NCI-H345 treated with DMSO at 0.1 percent for 48 hours (cell line): ENCODE results near the gene LIMS2.

Experiments
- DNase-seq: peaks from one replicate; lab custom pipeline; 2025; ENCODE audit not compliant: unreplicated experiment; lab: John Stamatoyannopoulos, UW

LIMS2 gene

DNA sequence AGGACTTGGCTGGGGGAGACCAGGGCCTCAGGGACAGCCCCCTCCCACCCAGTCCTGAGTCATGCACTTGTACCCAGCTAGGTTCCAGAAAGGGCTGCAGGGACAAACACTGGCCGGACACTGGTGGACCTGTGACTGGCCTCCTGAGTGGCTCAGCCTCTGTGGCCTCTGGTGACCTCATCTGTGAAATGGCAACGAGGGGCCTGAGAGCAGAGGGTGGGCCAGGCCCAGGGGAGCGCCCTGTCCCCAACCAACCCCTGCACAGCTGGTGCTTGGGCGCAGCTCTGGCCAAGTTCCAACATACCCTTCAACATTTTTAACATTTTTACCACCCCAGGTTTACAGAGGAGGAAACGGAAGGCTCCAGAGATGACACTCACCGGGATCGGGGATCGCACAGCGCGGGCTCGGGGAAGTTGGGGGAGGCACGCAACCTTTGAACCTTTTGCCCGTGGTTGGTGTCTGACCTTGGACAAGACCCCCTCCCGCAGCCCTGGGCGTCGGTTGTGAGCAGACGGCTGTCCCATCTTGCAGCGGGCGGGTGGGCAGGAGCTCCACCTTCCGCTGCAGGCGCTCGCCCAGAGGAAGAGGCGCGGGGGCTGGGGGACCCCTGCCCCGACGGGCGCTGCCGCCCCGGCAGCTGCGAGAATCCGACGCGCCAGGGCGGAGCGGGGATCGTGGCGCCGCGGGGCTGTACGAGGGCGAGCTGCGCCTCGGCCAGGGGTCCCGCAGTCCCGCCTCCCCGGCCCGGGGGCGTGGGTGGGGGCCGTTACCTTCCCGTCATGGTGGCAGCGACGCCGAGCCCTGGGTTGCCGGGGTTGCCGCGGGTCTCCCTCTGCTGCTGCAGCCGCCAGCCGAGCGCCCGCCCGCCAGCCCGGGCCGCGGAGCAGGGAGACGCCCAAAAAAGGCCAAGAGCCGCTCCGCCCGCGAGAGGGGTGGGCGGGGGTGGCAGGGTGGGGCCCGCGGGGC, 805 bp downstream of the LIMS2 start:
- DNase-seq: no peak

DNA sequence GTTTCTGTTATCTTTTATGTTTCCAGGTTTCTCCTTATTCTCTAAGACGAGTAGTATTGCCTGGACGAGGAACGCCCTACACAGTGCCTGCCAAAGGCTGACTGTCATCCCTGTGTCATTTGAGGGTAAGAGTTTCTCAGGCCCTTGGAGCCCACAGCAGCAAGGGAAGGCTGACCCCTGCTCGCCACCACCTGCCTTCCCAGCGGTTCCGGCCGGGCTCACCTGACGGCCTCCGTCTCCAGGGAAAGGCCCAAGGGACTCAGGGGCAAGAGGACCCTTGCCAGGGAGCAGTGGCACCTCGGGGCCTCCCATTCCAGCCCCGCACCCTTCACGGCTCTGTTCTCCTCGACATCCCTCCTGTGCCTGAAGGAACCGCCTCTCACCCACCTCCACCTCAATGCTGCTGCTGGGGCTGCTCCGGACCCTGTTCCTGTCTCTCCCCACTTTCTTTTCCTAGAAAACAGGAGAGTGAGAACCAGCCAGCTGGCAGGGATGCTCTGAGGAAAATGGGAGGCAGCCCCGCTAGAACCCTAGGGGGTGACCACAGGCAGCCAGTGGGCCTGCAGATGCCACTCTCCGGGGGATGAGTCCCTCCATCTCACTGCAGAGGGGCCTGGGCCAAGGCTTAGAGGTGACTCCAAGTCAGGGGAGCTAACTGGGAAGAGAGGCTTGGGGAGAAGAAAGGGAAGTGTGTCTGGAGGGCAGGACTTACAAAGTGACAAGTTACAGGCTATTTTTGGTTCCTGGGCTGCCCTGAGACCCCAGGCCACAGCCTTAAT, 1.9 kb downstream of the LIMS2 start:
- DNase-seq: no peak

DNA sequence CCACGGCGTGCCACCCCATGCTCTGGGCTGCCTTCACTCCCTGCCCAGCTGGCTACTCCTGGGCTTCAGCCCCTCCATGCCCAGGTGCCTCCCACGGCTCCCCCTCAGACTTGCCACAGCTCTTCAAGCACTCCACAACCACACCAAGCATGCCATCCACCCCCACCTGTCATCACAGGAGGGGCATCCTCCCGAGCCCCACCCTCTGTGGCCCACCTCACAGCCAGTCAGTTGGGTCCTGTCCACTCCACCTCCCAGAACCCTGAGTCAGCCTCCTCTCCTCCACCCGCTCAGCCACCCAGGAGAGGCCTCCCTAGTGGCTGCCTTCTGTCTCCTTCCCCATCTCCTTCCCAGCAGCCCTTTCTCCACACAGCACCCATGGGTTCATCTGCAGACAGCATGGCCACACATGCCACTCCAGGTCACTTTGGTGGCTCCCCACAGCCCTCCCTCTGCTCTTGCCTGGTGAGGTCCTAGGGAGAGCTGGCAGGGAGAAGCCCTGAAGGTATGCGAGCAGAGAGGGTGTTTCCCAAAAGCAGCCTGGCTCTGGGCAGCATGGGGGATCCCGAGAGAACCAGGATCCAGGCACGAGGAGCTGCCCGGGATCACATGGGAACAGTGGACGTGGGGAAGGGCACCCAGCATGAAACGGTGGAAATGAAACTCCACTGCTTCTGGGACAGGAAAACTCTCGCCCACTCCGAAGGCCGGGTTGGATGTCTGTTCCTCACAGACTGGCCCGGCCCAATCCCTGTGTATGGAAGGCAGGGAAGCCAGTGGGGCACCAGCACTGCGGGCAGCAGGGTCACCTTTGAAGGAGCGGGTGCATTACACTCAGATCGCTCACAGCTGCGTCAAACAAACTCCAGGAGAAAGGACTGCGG, 2.7 kb downstream of the LIMS2 start:
- DNase-seq: no peak

DNA sequence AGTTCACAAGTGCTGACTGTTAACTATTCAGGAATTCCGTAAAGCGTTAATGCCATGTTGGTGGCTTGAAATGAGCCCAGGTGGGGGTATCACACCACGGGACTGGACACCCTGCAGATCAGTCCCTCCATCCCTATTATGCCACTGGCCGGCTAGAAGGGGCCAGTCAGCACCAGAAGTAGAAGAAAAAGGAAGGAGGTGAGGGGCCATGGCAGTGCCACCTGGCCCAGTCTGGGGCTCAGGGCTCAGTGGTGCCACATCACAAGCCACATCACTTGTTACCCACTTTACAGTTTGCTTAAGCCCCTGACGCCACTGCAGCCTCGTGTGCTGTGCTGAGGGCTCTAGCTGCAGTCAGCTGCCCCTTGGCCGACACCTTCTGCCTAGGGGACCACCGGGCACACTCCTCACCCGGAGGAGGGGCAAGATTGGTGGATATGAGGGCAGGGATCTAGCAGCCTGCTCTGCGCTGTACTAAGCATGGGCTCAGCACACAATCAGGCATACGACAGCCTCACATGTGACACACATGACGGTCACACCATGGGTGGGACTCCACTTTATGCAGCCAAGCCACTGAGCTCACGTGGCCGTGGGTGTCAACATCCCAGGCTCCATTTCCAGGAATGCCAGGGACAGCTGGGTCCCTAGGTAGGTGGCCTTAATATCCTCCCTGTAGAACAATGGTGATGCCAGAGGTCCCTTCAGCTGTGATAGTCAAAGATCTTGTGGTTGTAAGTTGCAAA, 3.6 kb downstream of the LIMS2 start:
- no peak for DNase-seq

DNA sequence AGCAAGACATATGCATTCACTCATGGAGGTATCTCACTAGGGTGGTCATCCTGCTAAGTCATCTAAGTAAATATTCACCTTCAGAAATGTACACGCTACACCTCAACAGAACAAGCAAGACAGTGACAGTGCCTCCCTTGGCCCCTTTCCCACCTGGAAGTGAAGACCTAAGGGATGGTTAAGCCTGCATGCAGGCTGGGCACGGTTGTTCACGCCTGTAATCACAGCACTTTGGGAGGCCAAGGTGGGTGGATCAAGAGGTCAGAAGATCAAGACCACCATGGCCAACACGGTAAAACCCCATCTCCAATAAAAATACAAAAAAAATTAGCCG, 4.4 kb downstream of the LIMS2 start:
- DNase-seq: no peak

DNA sequence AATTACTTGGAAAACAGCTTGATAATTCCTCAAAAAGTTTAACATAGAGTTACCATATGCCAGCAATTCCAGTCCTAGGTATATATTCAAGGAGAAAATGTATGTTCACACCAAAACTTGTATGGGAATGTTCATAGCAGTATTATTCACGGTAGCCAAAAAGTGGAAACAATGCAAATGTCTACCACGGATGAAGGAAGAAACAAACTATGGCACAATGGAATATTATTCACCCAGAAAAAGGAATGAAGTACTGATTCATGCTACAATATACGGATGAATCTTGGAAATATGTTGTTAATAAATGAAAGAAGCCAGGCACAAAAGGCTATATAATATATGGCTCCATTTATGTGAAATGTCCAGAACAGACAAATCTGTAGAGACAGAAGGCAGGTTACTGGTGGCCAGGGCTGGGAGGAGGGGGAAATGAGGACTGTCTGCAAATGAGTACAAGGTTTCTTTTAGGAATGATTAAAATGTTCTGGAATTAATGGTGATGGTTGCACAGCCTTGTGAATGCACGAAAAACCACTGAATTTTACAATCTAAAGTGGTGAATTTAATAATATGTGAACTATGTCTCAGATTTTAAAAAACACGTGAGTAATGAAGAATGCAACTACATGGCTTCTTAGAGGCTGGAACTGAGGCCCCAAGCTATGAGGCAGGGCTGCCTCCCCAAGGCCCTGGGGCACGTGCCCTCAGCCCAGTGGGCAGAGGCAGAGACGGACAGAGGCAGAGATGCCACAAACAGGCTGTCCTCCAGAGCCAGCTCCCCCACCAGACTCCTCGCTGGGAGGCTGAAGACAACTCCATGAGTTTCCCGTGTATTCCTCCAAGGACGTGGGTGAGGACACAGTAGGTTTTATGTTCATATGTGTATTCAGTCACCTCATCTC, 5.0 kb downstream of the LIMS2 start:
- DNase-seq: no peak

DNA sequence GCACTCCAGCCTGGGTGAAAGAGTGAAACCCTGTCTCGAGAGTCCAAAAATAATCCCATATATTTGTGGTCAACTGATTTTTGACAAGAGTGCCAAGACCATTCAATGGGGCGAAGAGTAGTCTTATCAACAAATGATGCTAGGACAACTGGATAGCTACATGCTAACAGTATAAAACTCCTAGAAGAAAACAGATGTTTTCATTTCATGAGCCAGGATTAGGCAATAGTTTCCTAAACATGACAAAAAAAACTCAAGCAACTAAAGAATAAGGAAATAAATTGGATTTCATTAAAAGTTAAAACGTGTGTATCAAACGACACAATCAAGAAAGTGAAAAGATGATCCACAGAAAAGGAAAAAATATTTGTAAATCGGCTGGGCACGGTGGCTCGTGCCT, 6.3 kb downstream of the LIMS2 start:
- no peak for DNase-seq

DNA sequence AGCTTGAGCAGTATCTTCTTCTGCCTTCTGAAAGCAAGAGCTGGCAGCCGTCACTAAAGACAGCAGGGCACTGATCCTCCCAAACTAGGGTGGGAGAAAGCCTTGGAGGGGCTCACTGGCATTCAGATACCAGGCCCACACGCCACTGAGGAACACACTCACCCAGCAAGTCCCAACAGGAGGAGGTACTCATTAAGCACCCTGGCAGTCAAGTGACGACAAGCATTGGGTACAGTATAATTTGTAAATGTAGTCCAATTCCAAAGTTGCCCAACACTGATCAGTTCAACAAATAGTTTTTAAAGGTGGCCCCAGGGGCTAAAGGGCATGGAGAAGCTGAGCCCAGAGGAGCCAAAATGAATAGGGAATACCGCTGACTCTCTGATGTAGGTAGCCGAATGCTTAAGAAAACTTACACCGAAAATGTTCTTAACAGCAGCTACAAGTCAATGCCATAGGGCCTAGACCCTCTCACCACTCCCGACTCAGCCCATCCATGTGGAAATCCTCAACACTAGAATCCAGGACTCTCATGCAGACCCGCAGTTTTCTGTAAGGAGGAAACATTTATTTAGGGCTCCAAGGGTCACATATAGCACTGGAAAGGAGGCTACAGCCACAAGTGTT, 9.9 kb downstream of the LIMS2 start:
- DNase-seq: no peak

DNA sequence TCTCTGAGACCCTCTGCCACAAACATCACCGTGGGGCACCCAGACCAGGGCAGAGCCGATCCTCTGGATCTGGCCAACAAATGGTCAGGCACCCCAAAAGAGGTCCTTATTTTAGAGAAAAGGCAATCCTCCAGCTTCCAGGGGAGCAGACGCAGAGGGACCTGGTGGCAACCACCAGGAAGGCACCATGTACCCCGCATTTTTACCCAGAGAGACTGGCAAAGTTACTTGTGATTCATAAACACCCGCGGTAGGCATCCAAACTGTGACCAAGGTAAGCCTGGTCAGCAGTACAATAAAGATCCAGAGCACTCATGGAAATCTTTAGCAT, 10.5 kb downstream of the LIMS2 start:
- DNase-seq: no peak

DNA sequence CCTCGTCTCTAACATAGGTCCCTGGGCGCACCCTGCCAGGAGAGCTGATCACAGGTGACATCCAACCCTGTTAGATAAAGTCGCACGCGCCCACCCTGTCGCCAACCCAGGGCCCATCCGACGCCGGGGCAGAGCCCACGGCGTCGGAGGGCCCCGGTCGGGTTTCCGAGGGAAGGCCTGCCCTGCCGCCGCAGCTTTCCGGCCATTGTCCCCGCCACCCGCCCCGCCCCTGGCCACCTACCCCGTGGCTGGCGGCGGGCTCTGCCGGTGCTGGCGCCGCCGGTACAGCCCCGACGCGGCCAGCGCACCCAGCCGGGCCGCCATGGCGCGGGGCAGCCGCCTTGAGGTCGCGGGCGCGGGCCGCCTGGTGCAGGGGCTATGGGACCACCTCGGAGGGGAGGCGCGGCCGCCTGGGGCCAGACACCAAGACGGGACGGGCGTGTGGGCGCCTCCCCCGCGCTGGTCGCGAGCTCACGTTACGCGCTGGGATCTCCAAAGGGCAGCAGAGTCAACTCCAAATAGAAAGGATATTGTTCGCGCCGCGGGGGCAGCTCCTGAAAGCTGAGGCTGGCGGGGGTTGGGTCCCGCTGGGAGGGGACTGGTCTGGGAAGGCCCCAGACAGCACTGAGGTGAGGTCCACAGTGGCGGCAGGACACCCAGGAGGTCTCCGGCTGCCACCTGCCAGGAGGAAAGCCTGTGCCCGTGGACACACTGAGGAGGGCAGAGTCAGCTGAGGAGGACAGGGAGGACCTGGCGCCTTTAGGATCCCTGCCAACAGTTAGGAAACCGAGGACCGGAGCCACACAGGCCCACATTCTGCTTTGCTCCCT, 11.1 kb downstream of the LIMS2 start:
- DNase-seq: no peak

DNA sequence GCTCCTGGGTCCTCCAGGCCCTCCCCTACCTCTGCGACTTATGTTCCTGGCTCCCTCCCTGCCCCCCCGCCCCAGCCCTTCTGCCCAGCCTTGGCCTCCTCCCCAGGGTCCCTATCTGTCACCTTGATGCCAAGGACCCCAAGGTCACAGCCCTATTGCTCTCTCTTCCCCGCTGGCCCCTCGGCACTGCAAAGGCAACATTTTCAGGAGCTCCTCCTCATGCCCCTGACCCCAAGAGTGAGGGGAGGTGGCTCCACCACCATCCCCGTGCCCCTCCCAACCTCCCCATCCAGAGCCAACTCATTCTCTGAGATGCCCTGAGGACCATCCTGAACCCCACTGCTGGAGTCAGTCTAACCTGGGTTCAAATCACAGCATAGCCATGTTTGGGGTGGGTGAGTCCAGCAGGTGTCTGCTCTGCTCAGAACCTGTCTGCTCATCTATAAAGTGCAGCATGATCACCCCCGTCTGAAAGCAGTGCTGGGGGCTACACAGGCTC, 11.7 kb downstream of the LIMS2 start:
- DNase-seq: no peak

DNA sequence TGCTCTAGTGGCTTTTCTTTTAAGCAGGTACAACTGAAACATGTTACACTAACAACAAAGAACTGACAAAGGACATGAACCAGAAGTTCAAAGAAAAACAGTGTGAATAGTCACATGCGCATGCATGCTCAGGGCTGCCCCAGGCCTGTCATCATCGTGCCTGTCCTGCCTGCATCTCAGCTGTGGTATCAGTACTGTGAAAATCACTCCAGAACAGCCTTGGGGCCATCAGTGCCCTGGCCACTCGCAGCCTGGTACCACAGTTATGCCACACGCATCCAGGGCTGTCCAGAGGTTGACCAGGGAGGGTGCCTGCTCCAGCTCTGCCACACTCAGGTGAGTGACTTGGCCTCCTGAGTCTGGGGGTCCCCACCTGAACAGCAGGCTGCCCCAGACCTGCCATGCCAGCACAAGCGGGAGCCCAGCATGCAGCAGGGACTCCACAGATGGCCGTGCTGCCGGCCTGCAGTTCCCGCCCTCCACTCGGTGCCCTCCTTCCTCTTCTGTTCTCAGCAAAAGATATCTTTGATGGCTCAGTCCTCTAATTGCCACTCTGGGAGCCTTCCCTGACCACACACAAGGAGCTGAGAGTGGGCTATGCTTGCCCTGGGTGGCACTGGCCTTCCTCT, 12.3 kb downstream of the LIMS2 start:
- no peak for DNase-seq

DNA sequence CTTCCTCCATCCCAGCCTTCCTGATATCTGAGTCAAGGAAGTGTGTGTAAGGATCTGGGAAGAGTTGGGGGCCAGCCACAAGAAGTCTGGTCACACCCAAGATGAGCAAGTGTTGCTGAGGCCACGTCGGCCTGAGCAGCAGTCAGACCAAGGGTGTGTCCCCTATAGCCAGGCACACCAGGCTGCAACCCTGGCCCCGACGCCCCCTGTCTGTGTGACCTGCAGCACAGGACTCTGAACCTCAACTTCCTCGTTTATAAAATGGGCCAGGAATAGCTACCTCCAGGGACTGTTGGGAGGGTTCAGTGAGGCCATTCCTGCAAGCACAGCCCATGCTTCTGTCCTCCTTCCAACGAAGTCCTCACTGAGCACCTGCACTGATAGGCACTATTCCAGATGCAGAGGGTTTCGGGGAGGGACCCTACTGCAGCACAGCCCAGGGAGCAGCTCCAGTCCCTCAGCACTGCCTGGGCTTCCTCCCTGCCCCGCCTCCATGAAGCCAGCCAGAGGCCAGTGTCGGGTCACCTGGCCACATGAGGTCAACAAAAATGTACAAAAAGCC, 13.3 kb downstream of the LIMS2 start:
- DNase-seq: no peak

DNA sequence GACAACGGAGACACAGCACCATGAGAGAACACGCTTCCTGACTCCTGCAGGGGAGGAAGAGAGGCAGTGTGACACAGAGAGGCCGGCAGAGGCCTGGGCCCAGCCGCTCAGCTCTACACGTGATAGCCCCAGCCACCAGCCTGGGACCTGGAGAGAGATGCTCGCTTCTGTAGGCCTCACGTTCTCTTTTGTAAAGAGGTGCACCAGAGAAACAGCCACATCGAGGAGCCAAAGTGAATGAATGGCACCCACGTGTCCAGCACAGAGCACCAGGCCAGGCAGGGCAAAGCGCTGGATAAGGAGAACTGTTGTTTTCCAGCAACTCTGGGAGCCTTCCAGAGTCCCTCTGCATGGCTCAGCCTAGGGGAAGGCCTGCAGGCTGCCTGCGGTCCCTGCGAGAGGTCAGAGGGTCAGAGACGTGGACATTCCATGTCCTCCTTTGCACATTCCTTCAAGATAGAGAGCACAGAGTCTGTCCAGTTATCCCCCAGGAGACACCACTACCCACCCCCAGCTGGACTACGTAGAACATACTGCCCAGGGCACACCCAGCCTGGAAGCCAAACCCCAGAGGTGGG, 14.2 kb downstream of the LIMS2 start:
- no peak for DNase-seq

DNA sequence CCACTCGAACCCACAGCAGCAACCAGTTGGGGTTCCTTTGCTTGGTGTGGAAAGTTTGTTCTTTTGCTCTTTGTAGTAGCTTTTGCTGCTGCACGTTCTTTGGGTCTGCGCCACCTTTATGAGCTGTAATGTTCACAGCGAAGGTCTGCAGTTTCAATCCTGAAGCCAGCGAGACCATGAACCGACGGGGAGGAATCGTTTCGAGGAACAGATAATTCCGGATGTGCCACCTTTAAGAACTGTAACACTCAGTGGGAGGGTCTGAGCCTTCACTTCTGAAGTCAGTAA, 15.1 kb downstream of the LIMS2 start:
- no peak for DNase-seq

DNA sequence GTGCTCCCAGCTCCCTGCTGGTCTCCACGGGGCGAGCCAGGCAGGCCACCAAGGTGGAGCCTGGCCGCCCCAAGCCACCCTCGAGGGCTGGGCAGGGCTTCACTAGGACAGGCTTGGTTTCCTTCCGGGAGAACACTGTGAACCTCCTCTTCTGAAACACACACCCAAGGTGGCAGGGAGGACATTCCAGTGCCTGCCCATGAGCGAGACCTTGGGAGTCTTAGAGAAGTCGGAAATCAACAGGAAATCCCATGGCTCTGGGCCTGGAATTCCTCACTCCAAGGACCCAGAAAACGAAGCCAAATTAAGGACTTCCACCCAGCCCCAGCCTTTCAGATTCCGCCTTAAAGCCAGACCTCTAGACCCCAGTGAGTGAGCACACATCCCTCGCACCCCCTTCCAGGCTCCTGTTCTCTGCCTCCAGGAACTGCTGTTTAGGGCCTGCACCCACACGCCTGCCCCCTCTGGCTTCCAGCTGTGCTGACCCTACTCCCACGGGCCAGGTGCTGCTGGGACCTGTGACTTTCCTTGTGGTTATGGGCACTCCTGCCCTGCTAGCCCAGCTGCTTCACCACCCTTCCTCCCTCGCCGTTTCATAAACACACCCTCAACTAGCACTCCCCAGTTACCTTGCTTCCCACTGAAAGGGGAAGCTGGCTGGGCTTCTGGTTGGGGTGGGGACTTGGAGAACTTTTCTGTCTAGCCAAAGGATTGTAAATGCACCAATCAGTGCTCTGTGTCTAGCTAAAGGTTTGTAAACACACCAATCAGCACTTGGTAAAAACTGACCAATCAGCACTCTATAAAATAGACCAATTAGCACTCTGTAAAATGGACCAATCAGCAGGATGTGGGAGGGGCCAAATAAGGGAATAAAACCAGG, 15.7 kb downstream of the LIMS2 start:
- DNase-seq: no peak
